CD14-positive monocyte (primary cell): ENCODE results near the gene TMEM51. TPM values are rescaled to one million over a fixed set of nuclear protein-coding genes. Genes with fewer than 3 reads are reported as not detected.
A peak's percentile ranks its signal among the peaks of the same experiment; 100 is the strongest.

Experiments
- DNase-seq, 3 donors: peaks; one replicate each; pipeline ENCODE4 v3.0.0-alpha.2; 2011 to 2022
- H2AFZ ChIP-seq: 2 replicates; pipeline ENCODE4 v1.6.0; 2012; ENCODE audit warnings: mild to moderate bottlenecking, low read depth, low read length, inconsistent platforms; ENCODE audit not compliant: insufficient read depth, poor library complexity, severe bottlenecking
- H3K27ac ChIP-seq, 2 donors: 1 replicate in 1 of 2; 2 replicates in 1 of 2; pipeline ENCODE4 v1.5.1; 2012 to 2013; ENCODE audit warnings: low read length in 2 of 2, control low read depth in 1 of 2, inconsistent platforms in 1 of 2, low read depth in 1 of 2, mild to moderate bottlenecking in 1 of 2
- H3K27me3 ChIP-seq, 2 donors: one replicate each; pipeline versions ENCODE4 v1.6.0 to v1.6.1; 2011 to 2013; ENCODE audit warnings: low read length in 2 of 2; ENCODE audit not compliant: control insufficient read depth in 2 of 2, insufficient read depth in 2 of 2
- H3K36me3 ChIP-seq, 2 donors: replicated peaks in 1 of 2; 1 replicate in 1 of 2; 2 replicates in 1 of 2; pipeline versions ENCODE4 v1.5.1 to v1.6.1; 2012 to 2013; ENCODE audit warnings: low read length in 2 of 2, control low read depth in 1 of 2, inconsistent platforms in 1 of 2, mild to moderate bottlenecking in 1 of 2; ENCODE audit not compliant: insufficient read depth in 2 of 2, control insufficient read depth in 1 of 2
- H3K4me1 ChIP-seq, 2 donors: 1 replicate in 1 of 2; 2 replicates in 1 of 2; pipeline versions ENCODE4 v1.5.1 to v1.6.1; 2012 to 2013; ENCODE audit warnings: low read length in 2 of 2, control low read depth in 1 of 2, inconsistent platforms in 1 of 2, mild to moderate bottlenecking in 1 of 2, moderate library complexity in 1 of 2; ENCODE audit not compliant: insufficient read depth in 2 of 2, control insufficient read depth in 1 of 2
- H3K4me2 ChIP-seq: replicated peaks from 2 replicates; pipeline ENCODE3; 2012; ENCODE audit warnings: low read length, moderate library complexity, mild to moderate bottlenecking; ENCODE audit not compliant: poor library complexity, severe bottlenecking; ENCODE audit errors: extremely low read depth
- H3K4me3 ChIP-seq, 3 experiments: fragments of 200-600 bp in 1 of 3; sonication (generic) in 1 of 3; replicated peaks in 1 of 3; 1 replicate in 2 of 3; 2 replicates in 1 of 3; pipeline ENCODE4 v1.5.1; 2011 to 2013; ENCODE audit warnings: low read length in 3 of 3, mild to moderate bottlenecking in 3 of 3, control low read depth in 2 of 3, low read depth in 2 of 3, inconsistent platforms in 1 of 3, moderate library complexity in 1 of 3
- H3K79me2 ChIP-seq: 2 replicates; pipeline ENCODE4 v1.6.0; 2012; ENCODE audit warnings: mild to moderate bottlenecking, control low read depth, inconsistent platforms, low read length, moderate library complexity; ENCODE audit not compliant: insufficient read depth
- H3K9ac ChIP-seq: 2 replicates; pipeline ENCODE4 v1.6.0; 2017; ENCODE audit warnings: low read length, mild to moderate bottlenecking; ENCODE audit not compliant: insufficient read depth, poor library complexity, severe bottlenecking
- H3K9me3 ChIP-seq, 2 donors: replicated peaks in 1 of 2; 1 replicate in 1 of 2; 2 replicates in 1 of 2; pipeline versions ENCODE4 v1.5.1 to v1.6.1; 2012 to 2013; ENCODE audit warnings: low read length in 2 of 2, control low read depth in 1 of 2; ENCODE audit not compliant: control insufficient read depth in 1 of 2, insufficient read depth in 1 of 2
- H4K20me1 ChIP-seq: 2 replicates; pipeline ENCODE4 v1.6.0; 2012; ENCODE audit warnings: mild to moderate bottlenecking, low read length, control low read depth, moderate library complexity; ENCODE audit not compliant: insufficient read depth
- H3K27ac Mint-ChIP-seq, 7 donors: one replicate each; pipeline ENCODE4 v1.8.0; 2020; ENCODE audit warnings: mild to moderate bottlenecking in 7 of 7, mixed read lengths in 7 of 7, moderate library complexity in 6 of 7, inconsistent platforms in 2 of 7
- H3K27me3 Mint-ChIP-seq, 3 donors: one replicate each; pipeline ENCODE4 v1.8.0; 2021 to 2022; ENCODE audit warnings: low read depth in 3 of 3, mild to moderate bottlenecking in 3 of 3, mixed read lengths in 3 of 3, moderate library complexity in 3 of 3, inconsistent platforms in 1 of 3
- H3K36me3 Mint-ChIP-seq, 2 donors: one replicate each; pipeline ENCODE4 v1.8.0; 2020; ENCODE audit warnings: mixed read lengths in 2 of 2, inconsistent platforms in 1 of 2, mild to moderate bottlenecking in 1 of 2
- H3K4me1 Mint-ChIP-seq: one replicate; pipeline ENCODE4 v1.8.0; 2020; ENCODE audit warnings: mild to moderate bottlenecking, mixed read lengths
- H3K4me3 Mint-ChIP-seq, 2 donors: one replicate each; pipeline ENCODE4 v1.8.0; 2020; ENCODE audit warnings: mild to moderate bottlenecking in 2 of 2, mixed read lengths in 2 of 2, moderate library complexity in 1 of 2
- H3K9me3 Mint-ChIP-seq, 7 donors: one replicate each; pipeline ENCODE4 v1.8.0; 2020 to 2022; ENCODE audit warnings: mixed read lengths in 7 of 7, mild to moderate bottlenecking in 6 of 7, moderate library complexity in 6 of 7, inconsistent platforms in 2 of 7
- CTCF ChIP-seq: fragments of 200-600 bp; IDR thresholded peaks from one replicate; pipeline ENCODE4 v1.8.0; 2022; ENCODE audit warnings: antibody characterized with exemption, mild to moderate bottlenecking
- WGBS: methylation state at CpG from one replicate; pipeline ENCODE4 v1.1.5; 2013; ENCODE audit warnings: missing lambda C conversion rate; ENCODE audit not compliant: insufficient coverage; 5-methylcytosine and 5-hydroxymethylcytosine counted together
- intact Hi-C, 2 donors: fragments of 100-400 bp; cut with micrococcal nuclease; formaldehyde crosslinking; loops; one replicate each; pipeline versions ENCODE4 v1.15.0 to v1.15.1; 2023
- polyA plus RNA-seq, 3 donors: library from polyadenylated mRNA; depleted of rRNA in 1 of 3; unstranded in 2 of 3; stranded (reverse) in 1 of 3; fragments of 300-500 nt in 2 of 3; fragments of >200 nt in 1 of 3; fragmentation: Illumina TruSeq in 2 of 3; gene quantifications; 1 replicate in 2 of 3; 2 replicates in 1 of 3; pipeline ENCODE4 v1.2.3, GENCODE V29; 2012 to 2021

Gene TMEM51
- polyA plus RNA-seq, 3 donors = 1.2 to 2.5 (median 2.1) TPM

DNA sequence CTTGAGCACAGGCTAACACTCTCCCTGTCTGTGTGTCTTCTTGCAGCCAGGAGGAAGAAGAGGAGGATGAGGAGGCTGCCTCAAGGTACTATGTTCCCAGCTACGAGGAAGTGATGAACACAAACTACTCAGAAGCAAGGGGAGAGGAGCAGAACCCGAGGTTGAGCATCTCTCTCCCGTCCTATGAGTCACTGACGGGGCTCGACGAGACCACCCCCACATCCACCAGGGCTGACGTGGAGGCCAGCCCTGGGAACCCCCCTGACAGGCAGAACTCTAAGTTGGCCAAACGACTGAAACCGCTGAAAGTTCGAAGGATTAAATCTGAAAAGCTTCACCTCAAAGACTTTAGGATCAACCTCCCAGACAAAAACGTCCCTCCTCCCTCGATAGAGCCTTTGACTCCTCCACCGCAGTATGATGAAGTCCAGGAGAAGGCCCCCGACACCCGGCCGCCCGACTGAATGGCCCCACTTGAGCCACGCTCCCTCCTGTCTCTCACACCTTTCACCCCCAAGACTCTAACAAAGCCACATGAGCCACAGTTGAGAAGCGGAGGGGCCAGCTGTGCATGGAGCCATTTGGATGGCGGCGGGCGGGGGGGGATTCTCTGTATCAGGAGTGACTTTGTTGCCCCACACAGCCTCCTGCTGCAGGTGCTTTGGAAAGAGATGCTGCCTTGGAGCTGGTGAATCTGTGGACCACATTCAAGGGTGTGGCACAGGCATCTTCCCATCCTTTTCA is 65.9 kb downstream of the TMEM51 start:
- Histone ChIP-seq H3K79me2 (no peaks in the 10 kb centered on the region), H3K4me2 (no peak overlapping the region), H3K9ac (no peak overlapping the region), H3K27ac (no peak overlapping the region), H3K9me3 (no peaks in the 10 kb centered on the region), H3K27me3 (no peaks in the 10 kb centered on the region), H3K4me1 (peaks cover 21 to 30% of the 10 kb centered on the region in 2 donors), H4K20me1 (no peaks in the 10 kb centered on the region), H2AFZ (no peak overlapping the region), H3K36me3 (peaks cover 0 to 2% of the 10 kb centered on the region in 2 donors), H3K4me3 (no peak overlapping the region)
- Mint-ChIP-seq H3K4me1 (peaks cover 34% of the 10 kb centered on the region), H3K9me3 (peaks cover 0 to 2% (median 0%) of the 10 kb centered on the region in 7 donors), H3K4me3 (no peak overlapping the region), H3K36me3 (no peaks in the 10 kb centered on the region), H3K27me3 (peaks cover 0 to 7% (median 2%) of the 10 kb centered on the region in 3 donors), H3K27ac (peak overlapping the region in 1 of 7 donors; percentile 74)
- DNase-seq = no peak
- 92% methylated on average over 21 of the region's 22 CpGs for WGBS
- no peak for TF ChIP-seq CTCF
- intact Hi-C loops = loop anchor here in 1 of 2 donors (5.0 kb wide), 1 partner anchor 43 kb away; no protein-coding TSS in a partner anchor

DNA sequence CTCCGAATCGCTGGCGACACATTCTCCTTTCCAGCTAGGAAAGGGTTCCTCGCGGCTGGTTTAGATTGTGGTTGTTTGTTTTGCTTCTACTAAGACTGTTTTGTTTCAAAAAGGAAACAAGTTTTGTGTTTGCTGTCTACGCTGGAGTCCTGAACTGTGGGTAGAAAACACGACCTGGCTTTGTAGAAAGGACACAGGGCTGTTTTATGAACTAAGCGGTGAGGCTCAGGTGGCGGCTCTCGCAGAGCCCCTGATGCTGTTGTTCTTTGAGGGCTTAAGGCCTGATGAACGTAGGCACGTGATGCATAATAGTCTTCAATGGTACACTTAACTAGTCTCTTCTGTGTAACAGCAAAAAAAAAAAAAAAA is 66.5 kb downstream of the TMEM51 start:
- Mint-ChIP-seq H3K27me3 (peaks cover 0 to 8% (median 2%) of the 10 kb centered on the region in 3 donors), H3K4me3 (no peak overlapping the region), H3K27ac (no peak overlapping the region), H3K4me1 (peaks cover 34% of the 10 kb centered on the region), H3K36me3 (no peaks in the 10 kb centered on the region), H3K9me3 (peaks cover 0 to 5% (median 2%) of the 10 kb centered on the region in 7 donors)
- no peak overlapping the region for H2AFZ ChIP-seq
- WGBS = 82% methylated on average over 9 of the region's 12 CpGs
- no peaks in the 10 kb centered on the region for H3K79me2 ChIP-seq
- H3K27ac ChIP-seq = no peak overlapping the region
- TF ChIP-seq CTCF = no peak
- H3K9ac ChIP-seq = no peak overlapping the region
- no peak for DNase-seq
- H3K36me3 ChIP-seq = peaks cover 0 to 2% of the 10 kb centered on the region in 2 donors
- peaks cover 24 to 29% of the 10 kb centered on the region in 2 donors for H3K4me1 ChIP-seq
- intact Hi-C loops = loop anchor here in 1 of 2 donors (5.0 kb wide), 1 partner anchor 42 kb away; no protein-coding TSS in a partner anchor
- no peaks in the 10 kb centered on the region for H3K27me3 ChIP-seq
- no peaks in the 10 kb centered on the region for H4K20me1 ChIP-seq
- no peak overlapping the region for H3K4me3 ChIP-seq
- H3K9me3 ChIP-seq = no peaks in the 10 kb centered on the region
- H3K4me2 ChIP-seq = no peak overlapping the region
